Pancreas (tissue), 10 donors: ENCODE measurements around the gene PALLD. TPM values are rescaled to one million over a fixed set of nuclear protein-coding genes. Genes with fewer than 3 reads are reported as not detected.
A peak's percentile ranks its signal among the peaks of the same experiment; 100 is the strongest.

Experiments used
- ATAC-seq, 4 donors: fragments of 200-7000 bp; cut with Tn5 transposase; one replicate each; pipeline versions ENCODE4 v1.8.0 to v1.9.1; 2020; ENCODE audit warnings: mild to moderate bottlenecking in 4 of 4, moderate library complexity in 4 of 4
- DNase-seq, 6 donors: peaks; one replicate each; pipeline ENCODE4 v3.0.0-alpha.2; 2020
- FAIRE-seq: peaks from 2 replicates; lab custom pipeline; 2012; peaks lifted over from hg19 to GRCh38; lab: Jason Lieb, UNC
- H3K27ac ChIP-seq, 4 donors: fragments of 200-600 bp; sonication (generic); 1 replicate in 3 of 4; 2 replicates in 1 of 4; pipeline versions ENCODE4 v1.5.0 to v1.8.0; 2020
- H3K27me3 ChIP-seq, 4 donors: fragments of 200-600 bp; one replicate each; pipeline ENCODE4 v1.8.0; 2021
- H3K36me3 ChIP-seq, 3 donors: fragments of 200-600 bp; sonication (generic) in 1 of 3; one replicate each; pipeline versions ENCODE4 v1.5.0 to v1.8.0; 2020 to 2021
- H3K4me1 ChIP-seq, 3 donors: fragments of 200-600 bp; one replicate each; pipeline ENCODE4 v1.8.0; 2021
- H3K4me3 ChIP-seq, 4 donors: fragments of 200-600 bp; sonication (generic) in 2 of 4; one replicate each; pipeline versions ENCODE4 v1.5.0 to v1.8.0; 2020 to 2021
- H3K9me3 ChIP-seq, 4 donors: fragments of 200-600 bp; one replicate each; pipeline ENCODE4 v1.8.0; 2021
- CTCF ChIP-seq, 4 donors: fragments of 200-600 bp; sonication (generic) in 3 of 4; IDR thresholded peaks; one replicate each; pipeline versions ENCODE4 v1.5.0 to v1.8.0; 2021; ENCODE audit warnings: antibody characterized with exemption in 4 of 4
- WGBS, 2 donors: extraction: QIAGEN DNeasy Blood & Tissue Kit; methylation state at CpG; one replicate each; pipeline ENCODE4 v1.1.7; 2013; 5-methylcytosine and 5-hydroxymethylcytosine counted together
- intact Hi-C, 3 donors: fragments of 100-400 bp; cut with DNase I; formaldehyde crosslinking; loops; one replicate each; pipeline versions ENCODE4 v1.11.1 to v1.14.2; 2022
- polyA plus RNA-seq, 2 donors: library from polyadenylated mRNA; stranded (reverse); fragments of 200-250 nt; gene quantifications; one replicate each; pipeline ENCODE4 v1.2.3, GENCODE V29; 2013
- total RNA-seq, 6 donors: library from RNA; stranded (reverse); fragmentation: NEBNext Ultra II Directional in 4 of 6; extraction: Animal tissue kit (Norgen Biotek cat#: 25700) in 4 of 6; gene quantifications; one replicate each; pipeline versions ENCODE4 v1.2.1 to v1.2.4, GENCODE V29; 2021 to 2023
- donor health status: healthy with polysubstance abuse.
- donor health status: DM: no; HTN: no; CAD: no; lungs with moderate emphysema.
- donor health status: DM: no; HTN: no; CAD: no.
- donor health status: control.
- donor health status: control.
- donor health status: Bipolar disorder and iron deficiency.
- donor health status: DM: yes; HTN: yes; CAD: no.
- donor health status: DM: no; HTN: no; CAD: no.
- donor health status: DM: no; HTN: no; CAD: no.
- donor health status: DM: yes; HTN: yes; CAD: no.

The PALLD gene
- total and polyA plus RNA-seq, 8 donors = 4.4 to 44.2 (median 14.1) TPM

GRCh38 chr4:168613869-168614268, 117.0 kb downstream of the PALLD start:
- H3K27me3 ChIP-seq = no peaks in the 10 kb centered on the region
- H3K4me3 ChIP-seq = no peak overlapping the region
- no peak overlapping the region for H3K27ac ChIP-seq
- ATAC-seq (no peak), FAIRE-seq (no peak), DNase-seq (no peak)
- H3K4me1 ChIP-seq = no peaks in the 10 kb centered on the region
- intact Hi-C loops = no loop called here
- H3K36me3 ChIP-seq = no peaks in the 10 kb centered on the region
- TF ChIP-seq CTCF (IDR thresholded peaks at IDR 0.05) = no peak
- WGBS, 2 donors = 77 to 88% methylated on average over 5 of the region's 5 CpGs
- H3K9me3 ChIP-seq = no peaks in the 10 kb centered on the region

GRCh38 chr4:168614281-168615057, 117.6 kb downstream of the PALLD start:
- no peaks in the 10 kb centered on the region for H3K27me3 ChIP-seq
- 83 to 88% methylated on average over 4 of the region's 4 CpGs for WGBS, 2 donors
- intact Hi-C loops = no loop called here
- ATAC-seq = no peak
- H3K36me3 ChIP-seq = no peaks in the 10 kb centered on the region
- FAIRE-seq = no peak
- H3K4me1 ChIP-seq = no peaks in the 10 kb centered on the region
- no peak for TF ChIP-seq CTCF (IDR thresholded peaks at IDR 0.05)
- H3K4me3 ChIP-seq = no peak overlapping the region
- no peak for DNase-seq
- H3K9me3 ChIP-seq = no peaks in the 10 kb centered on the region
- H3K27ac ChIP-seq = no peak overlapping the region

GRCh38 chr4:168615294-168616065, 118.6 kb downstream of the PALLD start:
- Histone ChIP-seq H3K27ac (no peak overlapping the region), H3K27me3 (no peaks in the 10 kb centered on the region), H3K36me3 (no peaks in the 10 kb centered on the region), H3K9me3 (no peaks in the 10 kb centered on the region), H3K4me3 (no peak overlapping the region), H3K4me1 (no peaks in the 10 kb centered on the region)
- intact Hi-C loops = no loop called here
- 51 to 56% methylated on average over 5 of the region's 5 CpGs for WGBS, 2 donors
- ATAC-seq (no peak), DNase-seq (no peak), FAIRE-seq (no peak)
- no peak for TF ChIP-seq CTCF (IDR thresholded peaks at IDR 0.05)

GRCh38 chr4:168618577-168619265, 121.9 kb downstream of the PALLD start:
- Histone ChIP-seq H3K4me1 (no peaks in the 10 kb centered on the region), H3K36me3 (no peaks in the 10 kb centered on the region), H3K9me3 (no peaks in the 10 kb centered on the region), H3K27me3 (no peaks in the 10 kb centered on the region), H3K27ac (no peak overlapping the region), H3K4me3 (no peak overlapping the region)
- intact Hi-C loops = no loop called here
- FAIRE-seq (no peak), DNase-seq (no peak), ATAC-seq (peak in 1 of 4 donors; percentile 37)
- TF ChIP-seq CTCF (IDR thresholded peaks at IDR 0.05) = no peak
- 82 to 86% methylated on average over 8 of the region's 8 CpGs for WGBS, 2 donors
